ENCODE data around the gene CD177. TPM values are rescaled to one million over a fixed set of nuclear protein-coding genes. Genes with fewer than 3 reads are reported as not detected.
"Not testable (repeated sequence)": the region's sequence is repeated elsewhere in the genome, so short reads cannot be mapped to it uniquely, and the experiment has no call there.

The CD177 gene
- total RNA-seq, 1 donor from 2014 or later = 14.2 TPM

GRCh38 chr19:43377624-43378023, 24.1 kb downstream of the CD177 start:
- not testable (repeated sequence) for DNase-seq (ENCODE audit: low spot score)

- DNase-seq (ENCODE audit: low spot score) = no peak
Observed at GRCh38 chr19:43380008-43380407, 26.5 kb downstream of the CD177 start.

- no peak for DNase-seq (ENCODE audit: low spot score)
Observed at GRCh38 chr19:43380771-43381386, 27.4 kb downstream of the CD177 start.

- not testable (repeated sequence) for DNase-seq (ENCODE audit: low spot score)
Observed at GRCh38 chr19:43382586-43383216, 29.2 kb downstream of the CD177 start.

GRCh38 chr19:43383254-43383653, 29.8 kb downstream of the CD177 start:
- not testable (repeated sequence) for DNase-seq (ENCODE audit: low spot score)

- not testable (repeated sequence) for DNase-seq (ENCODE audit: low spot score)
Observed at GRCh38 chr19:43383759-43384158, 30.3 kb downstream of the CD177 start.

GRCh38 chr19:43390903-43391551, 37.5 kb downstream of the CD177 start:
- not testable (repeated sequence) for DNase-seq (ENCODE audit: low spot score)

GRCh38 chr19:43391552-43391935, 38.1 kb downstream of the CD177 start:
- DNase-seq (ENCODE audit: low spot score) = not testable (repeated sequence)

- DNase-seq (ENCODE audit: low spot score) = not testable (repeated sequence)
Observed at GRCh38 chr19:43393501-43393900, 40.0 kb downstream of the CD177 start.

- no peak for DNase-seq (ENCODE audit: low spot score)
Observed at GRCh38 chr19:43395561-43395960, 42.1 kb downstream of the CD177 start.

GRCh38 chr19:43406297-43406696, 52.8 kb downstream of the CD177 start:
- DNase-seq (ENCODE audit: low spot score) = no peak

- DNase-seq (ENCODE audit: low spot score) = no peak
Observed at GRCh38 chr19:43407416-43408005, 54.0 kb downstream of the CD177 start.

- no peak for DNase-seq (ENCODE audit: low spot score)
Observed at GRCh38 chr19:43408043-43408442, 54.6 kb downstream of the CD177 start.

GRCh38 chr19:43409415-43409814, 55.9 kb downstream of the CD177 start:
- no peak for DNase-seq (ENCODE audit: low spot score)

- no peak for DNase-seq (ENCODE audit: low spot score)
Observed at GRCh38 chr19:43412441-43412840, 59.0 kb downstream of the CD177 start.

Other genes starting within 250 kb of the CD177 start
- gene PSG5, start 167.2 kb upstream of the CD177 start, total RNA-seq = not detected
- gene PSG4, start 148.0 kb upstream of the CD177 start, total RNA-seq = not detected
- gene PSG9, start 84.2 kb upstream of the CD177 start, total RNA-seq = not detected
- not detected for gene TEX101, start 61.2 kb downstream of the CD177 start, total RNA-seq
- gene LYPD3, start 111.9 kb downstream of the CD177 start, total RNA-seq = 3.0 TPM
- gene PHLDB3, start 151.1 kb downstream of the CD177 start, total RNA-seq = 5.5 TPM
- gene ETHE1, start 173.5 kb downstream of the CD177 start, total RNA-seq = 20.4 TPM
- 1.7 TPM for gene ZNF575, start 179.5 kb downstream of the CD177 start, total RNA-seq
- 18.2 TPM for gene XRCC1, start 221.8 kb downstream of the CD177 start, total RNA-seq
- 2.2 TPM for gene PINLYP, start 222.1 kb downstream of the CD177 start, total RNA-seq
- 21.7 TPM for gene IRGQ, start 242.4 kb downstream of the CD177 start, total RNA-seq
- gene ZNF576, start 242.9 kb downstream of the CD177 start, total RNA-seq = 12.1 TPM